Activated CD4-positive, alpha-beta memory T cell treated with anti-CD3 and anti-CD28 coated beads for 36 hours (primary cell): ENCODE measurements around the gene AADACL4. TPM values are rescaled to one million over a fixed set of nuclear protein-coding genes. Genes with fewer than 3 reads are reported as not detected.
"Not testable (repeated sequence)": the region's sequence is repeated elsewhere in the genome, so short reads cannot be mapped to it uniquely, and the experiment has no call there.

Experiments
- CTCF ChIA-PET: fragments of 350-600 bp; sonication (Branson Sonifier 250); formaldehyde crosslinking; loops from one replicate; lab custom pipeline; 2021; ENCODE audit warnings: antibody characterized with exemption, inconsistent platforms; lab: Charles Lee
- POLR2A ChIA-PET: fragments of 350-600 bp; sonication (Branson Sonifier 250); formaldehyde crosslinking; loops from one replicate; lab custom pipeline; 2021; ENCODE audit warnings: antibody characterized with exemption; lab: Charles Lee
- DNase-seq: peaks from one replicate; pipeline ENCODE4 v3.0.0-alpha.2; 2020
- H3K27ac Mint-ChIP-seq: one replicate; pipeline ENCODE4 v1.8.0; 2021; ENCODE audit warnings: mixed read lengths
- H3K27me3 Mint-ChIP-seq: one replicate; pipeline ENCODE4 v1.8.0; 2021; ENCODE audit warnings: mixed read lengths
- H3K36me3 Mint-ChIP-seq: one replicate; pipeline ENCODE4 v1.8.0; 2021; ENCODE audit warnings: mixed read lengths
- H3K4me1 Mint-ChIP-seq: one replicate; pipeline ENCODE4 v1.8.0; 2021; ENCODE audit warnings: low read depth, mixed read lengths
- H3K4me3 Mint-ChIP-seq: one replicate; pipeline ENCODE4 v1.8.0; 2021; ENCODE audit warnings: mild to moderate bottlenecking, mixed read lengths
- H3K9me3 Mint-ChIP-seq: one replicate; pipeline ENCODE4 v1.8.0; 2021; ENCODE audit warnings: mixed read lengths
- intact Hi-C: fragments of 100-400 bp; cut with micrococcal nuclease; formaldehyde crosslinking; loops from one replicate; pipeline ENCODE4 v1.15.1; 2023
- total RNA-seq, 2 experiments: library from RNA; stranded (reverse); gene quantifications; one replicate each; pipeline ENCODE4 v1.2.3, GENCODE V29; 2021

AADACL4 gene
- total RNA-seq, 2 experiments from 2014 or later: not detected

DNA sequence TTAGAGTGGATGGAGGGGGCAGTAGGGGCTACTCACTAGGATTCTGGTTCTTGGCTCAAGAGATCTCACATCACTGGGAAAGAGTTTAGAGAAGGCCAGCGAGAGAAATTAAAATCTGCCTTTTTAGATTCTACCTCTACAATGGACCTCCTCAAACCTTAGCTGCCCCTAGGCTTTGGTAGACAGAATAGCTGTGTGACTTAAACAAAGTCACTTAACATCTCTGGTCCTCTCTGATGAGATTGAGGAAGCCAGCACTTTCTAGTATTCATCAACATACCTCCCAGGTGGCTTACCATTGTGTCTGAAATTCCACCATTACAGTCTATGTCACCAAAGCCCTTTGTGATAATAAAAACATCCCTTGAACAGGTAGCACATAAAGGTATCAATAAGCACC is 18.7 kb downstream of the AADACL4 start:
- H3K27ac Mint-ChIP-seq: no peak overlapping the region
- intact Hi-C loops: no loop called here
- H3K27me3 Mint-ChIP-seq: peaks cover under 1% of the 10 kb centered on the region
- peaks cover 2% of the 10 kb centered on the region for H3K9me3 Mint-ChIP-seq
- H3K4me1 Mint-ChIP-seq: peaks cover 6% of the 10 kb centered on the region
- ChIA-PET POLR2A (no interaction called here), CTCF (no interaction called here)
- H3K36me3 Mint-ChIP-seq: no peaks in the 10 kb centered on the region
- DNase-seq: no peak
- H3K4me3 Mint-ChIP-seq: no peak overlapping the region

DNA sequence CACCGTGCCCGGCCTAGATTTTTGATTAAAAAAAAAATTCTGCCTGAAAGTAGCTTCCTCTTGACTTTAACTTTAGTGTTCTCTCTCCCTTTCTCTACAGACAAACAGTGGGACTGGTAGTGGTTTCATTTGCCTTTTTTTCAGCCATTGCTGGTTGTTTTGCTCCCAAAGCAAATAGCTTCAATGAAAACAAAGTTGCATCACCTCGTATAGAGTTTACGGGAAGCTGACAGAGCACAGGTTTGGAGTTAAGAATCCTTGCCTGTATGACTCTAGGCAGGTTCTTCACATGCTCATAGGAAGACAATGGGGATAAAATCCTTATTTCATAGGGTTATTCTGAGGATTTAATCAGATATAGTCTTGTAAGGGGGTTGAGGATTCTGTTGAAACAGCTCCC is 21.6 kb downstream of the AADACL4 start:
- intact Hi-C loops: no loop called here
- no peak for DNase-seq
- CTCF ChIA-PET: interaction anchor here (1.2 kb wide), 1 partner anchor 34 kb away, joined by 4 read pairs; no protein-coding TSS in a partner anchor
- Mint-ChIP-seq H3K9me3 (peaks cover 7% of the 10 kb centered on the region), H3K4me1 (no peaks in the 10 kb centered on the region), H3K36me3 (no peaks in the 10 kb centered on the region), H3K4me3 (no peak overlapping the region), H3K27ac (no peak overlapping the region), H3K27me3 (no peaks in the 10 kb centered on the region)
- POLR2A ChIA-PET: no interaction called here

DNA sequence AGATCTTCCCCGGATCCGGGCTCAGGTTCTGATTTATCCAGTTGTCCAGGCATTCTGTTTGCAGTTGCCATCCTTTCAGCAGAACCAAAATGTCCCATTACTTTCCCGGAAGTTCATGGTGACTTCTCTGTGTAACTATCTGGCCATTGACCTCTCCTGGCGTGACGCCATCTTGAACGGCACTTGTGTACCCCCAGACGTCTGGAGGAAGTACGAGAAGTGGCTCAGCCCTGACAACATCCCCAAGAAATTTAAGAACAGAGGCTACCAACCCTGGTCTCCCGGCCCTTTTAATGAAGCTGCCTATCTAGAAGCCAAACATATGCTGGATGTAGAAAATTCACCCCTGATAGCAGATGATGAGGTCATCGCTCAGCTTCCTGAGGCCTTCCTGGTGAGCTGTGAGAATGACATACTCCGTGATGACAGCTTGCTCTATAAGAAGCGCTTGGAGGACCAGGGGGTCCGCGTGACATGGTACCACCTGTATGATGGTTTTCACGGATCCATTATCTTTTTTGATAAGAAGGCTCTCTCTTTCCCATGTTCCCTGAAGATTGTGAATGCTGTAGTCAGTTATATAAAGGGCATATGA is 22.4 kb downstream of the AADACL4 start:
- H3K36me3 Mint-ChIP-seq: no peaks in the 10 kb centered on the region
- no peak for DNase-seq
- intact Hi-C loops: no loop called here

DNA sequence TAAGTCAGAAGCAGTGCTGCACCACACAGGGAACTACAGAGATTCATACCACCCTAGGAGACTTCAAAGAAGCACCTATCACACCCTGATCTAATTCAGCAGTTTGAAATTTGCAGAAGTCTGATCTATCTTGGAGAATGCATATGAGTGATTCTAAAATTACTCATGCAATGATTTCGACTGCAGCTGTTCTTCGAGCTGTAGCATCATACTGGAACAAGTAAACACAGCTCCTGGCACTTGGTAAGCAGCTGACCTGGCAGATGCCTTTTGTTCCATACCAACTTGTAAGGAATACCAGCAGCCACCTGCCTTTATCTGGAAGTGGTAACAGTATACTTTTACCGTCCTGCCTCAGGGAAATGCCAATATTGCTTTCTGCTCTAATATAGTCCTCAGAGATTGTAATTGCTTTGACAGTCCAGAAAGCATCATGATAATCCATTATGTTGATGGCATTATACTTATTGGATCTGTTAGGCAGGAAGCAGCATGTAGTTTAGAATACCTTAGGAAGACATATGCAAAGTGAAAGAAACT is 25.7 kb downstream of the AADACL4 start:
- POLR2A ChIA-PET: no interaction called here
- Mint-ChIP-seq H3K36me3 (no peaks in the 10 kb centered on the region), H3K4me3 (no peak overlapping the region), H3K4me1 (no peaks in the 10 kb centered on the region), H3K27me3 (peaks cover 8% of the 10 kb centered on the region), H3K27ac (no peak overlapping the region), H3K9me3 (peaks cover 5% of the 10 kb centered on the region)
- intact Hi-C loops: no loop called here
- CTCF ChIA-PET: interaction anchor here (4.3 kb wide), 1 partner anchor 11 kb away, joined by 17 read pairs; no protein-coding TSS in a partner anchor
- no peak for DNase-seq

More for the DNA sequence above, 22.4 kb downstream of the AADACL4 start:
- peaks cover 7% of the 10 kb centered on the region for H3K9me3 Mint-ChIP-seq
- POLR2A ChIA-PET: no interaction called here
- H3K4me1 Mint-ChIP-seq: no peaks in the 10 kb centered on the region
- no peak overlapping the region for H3K27ac Mint-ChIP-seq
- H3K4me3 Mint-ChIP-seq: no peak overlapping the region
- H3K27me3 Mint-ChIP-seq: no peaks in the 10 kb centered on the region
- CTCF ChIA-PET: no interaction called here

DNA sequence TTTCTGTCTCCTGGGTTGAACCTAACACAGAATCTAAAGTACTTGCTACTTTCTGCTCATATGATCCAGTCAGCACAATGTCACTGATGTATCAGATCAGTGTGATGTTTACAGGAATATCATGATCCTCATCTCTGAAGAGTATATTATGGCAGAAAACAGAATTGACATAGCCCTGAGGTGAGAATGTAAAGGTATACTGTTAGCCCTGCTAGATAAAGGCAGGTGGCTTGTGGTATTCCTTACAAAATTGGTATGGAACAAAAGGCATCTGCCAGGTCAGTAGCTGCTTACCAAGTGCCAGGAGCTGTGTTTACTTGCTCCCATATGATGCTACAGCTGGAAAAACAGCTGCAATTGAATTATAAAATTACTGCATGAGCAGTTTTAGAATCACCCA is 30.5 kb downstream of the AADACL4 start:
- H3K27me3 Mint-ChIP-seq: peaks cover 10% of the 10 kb centered on the region
- POLR2A ChIA-PET: no interaction called here
- H3K9me3 Mint-ChIP-seq: no peaks in the 10 kb centered on the region
- no peaks in the 10 kb centered on the region for H3K4me1 Mint-ChIP-seq
- no peak overlapping the region for H3K27ac Mint-ChIP-seq
- DNase-seq: no peak
- H3K4me3 Mint-ChIP-seq: no peak overlapping the region
- intact Hi-C loops: no loop called here
- CTCF ChIA-PET: no interaction called here
- no peaks in the 10 kb centered on the region for H3K36me3 Mint-ChIP-seq

DNA sequence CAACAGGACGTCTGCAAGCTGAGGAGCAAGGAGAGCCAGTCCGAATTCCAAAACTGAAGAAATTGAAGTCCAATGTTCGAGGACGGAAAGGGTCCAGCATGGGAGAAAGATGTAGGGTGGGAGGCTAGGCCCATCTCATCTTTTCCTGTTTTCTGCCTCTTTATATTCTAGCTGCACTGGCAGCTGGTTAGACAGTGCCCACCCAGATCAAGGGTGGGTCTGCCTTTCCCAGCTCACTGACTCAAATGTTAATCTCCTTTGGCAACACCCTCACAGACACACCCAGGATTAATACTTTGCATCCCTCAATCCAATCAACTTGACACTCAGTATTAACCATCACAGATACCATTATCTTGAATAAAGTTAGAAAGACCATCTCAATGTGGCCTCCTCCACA is 32.2 kb downstream of the AADACL4 start:
- H3K4me1 Mint-ChIP-seq, CTCF ChIA-PET, POLR2A ChIA-PET, H3K4me3 Mint-ChIP-seq, intact Hi-C loops, H3K27ac Mint-ChIP-seq, H3K36me3 Mint-ChIP-seq, DNase-seq: not testable (repeated sequence)
- peaks cover 12% of the 10 kb centered on the region for H3K9me3 Mint-ChIP-seq
- peaks cover 19% of the 10 kb centered on the region for H3K27me3 Mint-ChIP-seq

DNA sequence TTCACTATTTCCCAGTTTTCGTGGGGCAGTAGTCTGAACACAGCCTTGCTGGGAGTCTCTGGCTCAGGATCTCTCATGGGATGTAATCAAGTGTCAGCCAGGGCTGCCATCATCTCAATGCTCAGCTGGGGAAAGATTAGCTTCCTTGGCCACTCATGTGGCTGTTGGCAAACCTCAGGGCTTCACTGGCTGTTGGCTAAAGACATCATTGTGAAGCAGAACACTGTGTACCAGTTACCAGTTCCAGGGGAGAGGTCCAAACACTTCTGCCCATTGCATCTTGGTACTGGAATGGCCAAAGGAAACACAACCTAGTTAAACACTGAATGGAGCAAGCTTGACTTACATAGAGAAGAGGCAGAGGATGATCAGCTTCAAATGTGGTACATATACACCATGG is 33.7 kb downstream of the AADACL4 start:
- intact Hi-C loops: no loop called here
- no peaks in the 10 kb centered on the region for H3K4me1 Mint-ChIP-seq
- H3K27me3 Mint-ChIP-seq: peaks cover 13% of the 10 kb centered on the region
- no peaks in the 10 kb centered on the region for H3K36me3 Mint-ChIP-seq
- peaks cover 12% of the 10 kb centered on the region for H3K9me3 Mint-ChIP-seq
- CTCF ChIA-PET: no interaction called here
- H3K4me3 Mint-ChIP-seq: no peak overlapping the region
- H3K27ac Mint-ChIP-seq: no peak overlapping the region
- POLR2A ChIA-PET: no interaction called here
- DNase-seq: no peak

DNA sequence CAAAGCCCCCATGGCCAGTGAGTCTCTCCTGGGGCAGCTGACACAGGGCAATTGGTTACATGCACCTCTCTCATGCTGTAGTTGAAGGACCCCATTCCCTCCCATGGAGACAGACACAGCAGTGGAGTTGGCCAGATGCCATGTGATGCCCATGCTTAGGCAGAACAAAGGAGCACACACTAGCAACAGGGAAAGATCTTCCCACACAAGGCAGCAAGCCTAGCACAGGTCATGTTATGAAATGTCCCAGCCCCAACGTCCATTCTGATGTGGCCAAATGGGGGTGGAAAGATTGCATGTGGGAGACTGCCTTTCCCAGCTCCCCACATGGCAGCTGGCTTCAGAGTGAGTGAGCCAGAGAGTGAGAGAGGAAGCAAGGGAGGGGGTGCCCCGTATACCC is 34.5 kb downstream of the AADACL4 start:
- intact Hi-C loops: no loop called here
- ChIA-PET CTCF (no interaction called here), POLR2A (no interaction called here)
- Mint-ChIP-seq H3K4me1 (no peaks in the 10 kb centered on the region), H3K4me3 (no peak overlapping the region), H3K36me3 (no peaks in the 10 kb centered on the region), H3K27ac (no peak overlapping the region), H3K9me3 (peaks cover 12% of the 10 kb centered on the region), H3K27me3 (peaks cover 12% of the 10 kb centered on the region)
- no peak for DNase-seq

GRCh38 chr1:12678820-12679219 is 34.9 kb downstream of the AADACL4 start:
- no peaks in the 10 kb centered on the region for H3K36me3 Mint-ChIP-seq
- peaks cover 12% of the 10 kb centered on the region for H3K9me3 Mint-ChIP-seq
- CTCF ChIA-PET: no interaction called here
- H3K27me3 Mint-ChIP-seq: peaks cover 12% of the 10 kb centered on the region
- intact Hi-C loops: no loop called here
- POLR2A ChIA-PET: no interaction called here
- no peaks in the 10 kb centered on the region for H3K4me1 Mint-ChIP-seq
- no peak for DNase-seq
- no peak overlapping the region for H3K4me3 Mint-ChIP-seq
- no peak overlapping the region for H3K27ac Mint-ChIP-seq

- H3K36me3 Mint-ChIP-seq: no peaks in the 10 kb centered on the region
- H3K4me1 Mint-ChIP-seq: no peaks in the 10 kb centered on the region
- no peak for DNase-seq
- no peak overlapping the region for H3K27ac Mint-ChIP-seq
- no peak overlapping the region for H3K4me3 Mint-ChIP-seq
- ChIA-PET CTCF (no interaction called here), POLR2A (no interaction called here)
- peaks cover 12% of the 10 kb centered on the region for H3K27me3 Mint-ChIP-seq
- H3K9me3 Mint-ChIP-seq: no peaks in the 10 kb centered on the region
- intact Hi-C loops: no loop called here
Observed at GRCh38 chr1:12690156-12690555, 46.3 kb downstream of the AADACL4 start.

GRCh38 chr1:12692967-12693782 is 49.3 kb downstream of the AADACL4 start:
- POLR2A ChIA-PET: no interaction called here
- CTCF ChIA-PET: interaction anchor here (1.1 kb wide), 1 partner anchor 34 kb away, joined by 3 read pairs; no protein-coding TSS in a partner anchor

DNA sequence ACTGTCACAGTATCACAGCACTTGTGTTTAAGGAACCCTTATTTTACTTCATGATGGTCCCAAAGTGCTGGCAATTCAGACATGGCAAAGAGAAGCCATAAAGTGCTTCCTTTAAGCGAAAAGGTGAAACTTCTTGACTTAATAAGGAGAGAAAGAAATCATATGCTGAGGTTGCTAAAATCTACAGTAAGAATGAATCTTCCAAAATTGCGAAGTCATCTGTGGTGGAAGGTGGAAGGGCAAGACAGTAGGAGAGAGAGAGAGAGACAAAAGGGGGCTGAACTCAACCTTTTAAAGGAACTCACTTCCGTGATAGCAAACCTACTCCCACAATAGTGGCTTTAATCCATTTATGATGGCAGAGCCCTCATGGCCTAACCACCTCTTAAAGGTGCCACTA is 52.8 kb downstream of the AADACL4 start:
- POLR2A ChIA-PET: no interaction called here
- intact Hi-C loops: no loop called here
- H3K36me3 Mint-ChIP-seq: no peaks in the 10 kb centered on the region

More at GRCh38 chr1:12692967-12693782, 49.3 kb downstream of the AADACL4 start:
- no peaks in the 10 kb centered on the region for H3K36me3 Mint-ChIP-seq
- no peaks in the 10 kb centered on the region for H3K4me1 Mint-ChIP-seq
- peaks cover 6% of the 10 kb centered on the region for H3K27me3 Mint-ChIP-seq
- no peak overlapping the region for H3K4me3 Mint-ChIP-seq
- DNase-seq: no peak
- intact Hi-C loops: no loop called here
- no peaks in the 10 kb centered on the region for H3K9me3 Mint-ChIP-seq
- H3K27ac Mint-ChIP-seq: no peak overlapping the region

More for the DNA sequence above, 52.8 kb downstream of the AADACL4 start:
- H3K9me3 Mint-ChIP-seq: no peaks in the 10 kb centered on the region
- H3K27me3 Mint-ChIP-seq: peaks cover 18% of the 10 kb centered on the region
- CTCF ChIA-PET: no interaction called here
- DNase-seq: no peak
- H3K4me1 Mint-ChIP-seq: no peaks in the 10 kb centered on the region
- H3K27ac Mint-ChIP-seq: no peak overlapping the region
- no peak overlapping the region for H3K4me3 Mint-ChIP-seq
